ENCODE measurements around the gene FIBCD1. TPM values are rescaled to one million over a fixed set of nuclear protein-coding genes. Genes with fewer than 3 reads are reported as not detected.

Gene FIBCD1
- total and polyA plus RNA-seq, 2 experiments from 2014 or later, result 0.43 to 4.0 TPM

DNA sequence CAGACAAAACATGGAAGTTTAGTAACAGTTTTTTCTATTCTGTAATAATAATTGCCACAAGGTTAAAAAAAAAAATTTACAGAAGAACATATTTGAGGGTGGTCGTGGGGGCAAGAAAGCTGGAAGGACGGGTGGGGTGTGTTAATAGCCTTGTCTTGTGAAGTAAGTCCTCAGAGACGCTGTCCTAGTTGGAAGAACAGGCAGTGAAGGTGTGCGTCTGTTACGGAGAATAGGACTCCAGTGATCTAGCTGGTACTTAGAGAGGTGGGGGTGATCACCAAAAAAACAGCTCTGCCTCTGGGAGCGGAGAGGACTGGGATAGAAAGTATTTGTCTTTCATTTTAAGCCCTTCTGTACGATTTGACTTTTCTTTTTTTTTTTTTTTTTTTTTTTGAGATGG, 86.2 kb downstream of the FIBCD1 start:
- DNase-seq (ENCODE audit: low read depth in 1 of 2, low spot score in 1 of 2), result no peak
- no peak overlapping the region for H3K4me3 ChIP-seq

More for the DNA sequence above, 86.2 kb downstream of the FIBCD1 start:
- Histone ChIP-seq H3K36me3 (peaks cover 36% of the 10 kb centered on the region), H3K9me3 (ENCODE audit: low read depth) (no peaks in the 10 kb centered on the region), H3K27me3 (no peaks in the 10 kb centered on the region), H3K4me1 (ENCODE audit: low read depth) (no peaks in the 10 kb centered on the region), H3K27ac (no peak overlapping the region)
- TF ChIP-seq, protein P1, sequence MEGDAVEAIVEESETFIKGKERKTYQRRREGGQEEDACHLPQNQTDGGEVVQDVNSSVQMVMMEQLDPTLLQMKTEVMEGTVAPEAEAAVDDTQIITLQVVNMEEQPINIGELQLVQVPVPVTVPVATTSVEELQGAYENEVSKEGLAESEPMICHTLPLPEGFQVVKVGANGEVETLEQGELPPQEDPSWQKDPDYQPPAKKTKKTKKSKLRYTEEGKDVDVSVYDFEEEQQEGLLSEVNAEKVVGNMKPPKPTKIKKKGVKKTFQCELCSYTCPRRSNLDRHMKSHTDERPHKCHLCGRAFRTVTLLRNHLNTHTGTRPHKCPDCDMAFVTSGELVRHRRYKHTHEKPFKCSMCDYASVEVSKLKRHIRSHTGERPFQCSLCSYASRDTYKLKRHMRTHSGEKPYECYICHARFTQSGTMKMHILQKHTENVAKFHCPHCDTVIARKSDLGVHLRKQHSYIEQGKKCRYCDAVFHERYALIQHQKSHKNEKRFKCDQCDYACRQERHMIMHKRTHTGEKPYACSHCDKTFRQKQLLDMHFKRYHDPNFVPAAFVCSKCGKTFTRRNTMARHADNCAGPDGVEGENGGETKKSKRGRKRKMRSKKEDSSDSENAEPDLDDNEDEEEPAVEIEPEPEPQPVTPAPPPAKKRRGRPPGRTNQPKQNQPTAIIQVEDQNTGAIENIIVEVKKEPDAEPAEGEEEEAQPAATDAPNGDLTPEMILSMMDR (IDR thresholded peaks at IDR 0.05; ENCODE audit: low read depth, low read length), result no peak

Other genes with a start within 250 kb of the FIBCD1 start
- 32.5 and 47.4 TPM in 2 replicates for gene EXOSC2, start 245.5 kb downstream of the FIBCD1 start, total RNA-seq
- gene EXOSC2, start 245.5 kb downstream of the FIBCD1 start, polyA plus RNA-seq, result 31.0 and 37.4 TPM in 2 replicates
- gene ABL1, start 104.0 kb downstream of the FIBCD1 start, total RNA-seq, result 71.6 and 97.1 TPM in 2 replicates
- 41.8 and 60.5 TPM in 2 replicates for gene ABL1, start 104.0 kb downstream of the FIBCD1 start, polyA plus RNA-seq
- gene QRFP, start 42.4 kb downstream of the FIBCD1 start, total RNA-seq, result not detected in 2 replicates
- 0.45 TPM in 1 of 2 replicates, not detected in the other for gene QRFP, start 42.4 kb downstream of the FIBCD1 start, polyA plus RNA-seq
- gene LAMC3, start 69.9 kb upstream of the FIBCD1 start, total RNA-seq, result 7.5 and 14.0 TPM in 2 replicates
- 5.4 and 7.6 TPM in 2 replicates for gene LAMC3, start 69.9 kb upstream of the FIBCD1 start, polyA plus RNA-seq
- 14.2 and 14.3 TPM in 2 replicates for gene AIF1L, start 157.3 kb upstream of the FIBCD1 start, total RNA-seq
- gene AIF1L, start 157.3 kb upstream of the FIBCD1 start, polyA plus RNA-seq, result 18.8 and 25.9 TPM in 2 replicates
- 18.7 and 29.0 TPM in 2 replicates for gene NUP214, start 186.3 kb upstream of the FIBCD1 start, total RNA-seq
- gene NUP214, start 186.3 kb upstream of the FIBCD1 start, polyA plus RNA-seq, result 14.7 and 15.9 TPM in 2 replicates